HFF-Myc (cell line): ENCODE measurements around the gene MRPS33.

Experiments
- DNase-seq: peaks from one replicate; pipeline ENCODE4 v3.0.0-alpha.2; 2011; ENCODE audit warnings: low read depth; ENCODE audit errors: extremely low read depth
- H3K4me3 ChIP-seq: replicated peaks from 2 replicates; pipeline ENCODE4 v1.5.1; 2011; ENCODE audit warnings: low read depth, mild to moderate bottlenecking, control low read depth, low read length
- TF ChIP-seq, protein P1 (sequence below): IDR thresholded peaks from 2 replicates; pipeline ENCODE4 v1.5.1; 2012; ENCODE audit warnings: mild to moderate bottlenecking, low read depth, low read length, control low read depth; ENCODE audit errors: missing control alignments

The MRPS33 gene

DNA sequence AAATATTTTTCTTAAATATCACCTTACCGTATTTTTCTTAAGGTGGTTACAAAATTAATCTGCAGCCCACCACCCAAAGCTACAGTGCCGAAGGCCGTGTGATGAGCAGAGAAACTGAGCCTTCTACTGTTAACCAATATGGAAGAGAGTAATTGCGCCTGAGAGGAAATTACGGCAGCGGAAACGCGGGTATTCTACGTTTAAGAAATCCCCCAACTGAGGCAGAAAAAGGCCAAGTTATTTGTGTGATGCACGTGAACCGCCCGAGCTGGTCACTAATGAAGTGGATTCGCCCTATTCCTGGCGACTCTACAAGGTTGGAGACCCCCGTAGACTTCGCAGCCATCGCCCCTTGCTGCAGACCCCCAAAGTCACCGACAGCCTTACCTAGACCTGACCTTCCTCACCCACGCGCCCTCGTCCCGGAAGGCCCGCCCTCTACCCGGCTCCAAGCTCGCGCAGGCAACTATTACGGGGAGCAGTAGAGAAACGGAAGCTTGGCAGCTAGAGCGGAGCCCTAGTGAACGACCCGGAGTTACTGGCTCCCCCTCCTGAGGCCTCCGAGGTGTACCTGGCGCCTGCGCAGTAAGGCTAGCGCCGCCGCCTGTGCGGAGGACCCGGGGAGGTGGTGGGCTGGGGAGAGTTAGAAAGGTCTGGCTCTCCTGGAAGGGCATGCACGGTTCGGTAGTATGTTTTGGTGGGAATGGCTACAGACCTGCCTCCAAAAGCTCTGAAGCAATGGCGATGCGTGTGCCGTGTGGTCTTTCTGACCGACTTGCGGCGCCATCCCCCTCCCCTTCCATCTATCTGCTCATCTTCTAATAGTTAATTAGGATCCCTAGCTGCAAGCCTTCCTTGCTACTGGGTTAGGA, at the start of gene MRPS33:
TSS of gene MRPS33 (minus strand) at position 429 of the 872 bp plus-strand sequence. CDS start 4,319 bp downstream, outside the sequence.
- H3K4me3 ChIP-seq, result peak within 1 kb of the TSS; percentile 56
- TF ChIP-seq, protein P1, sequence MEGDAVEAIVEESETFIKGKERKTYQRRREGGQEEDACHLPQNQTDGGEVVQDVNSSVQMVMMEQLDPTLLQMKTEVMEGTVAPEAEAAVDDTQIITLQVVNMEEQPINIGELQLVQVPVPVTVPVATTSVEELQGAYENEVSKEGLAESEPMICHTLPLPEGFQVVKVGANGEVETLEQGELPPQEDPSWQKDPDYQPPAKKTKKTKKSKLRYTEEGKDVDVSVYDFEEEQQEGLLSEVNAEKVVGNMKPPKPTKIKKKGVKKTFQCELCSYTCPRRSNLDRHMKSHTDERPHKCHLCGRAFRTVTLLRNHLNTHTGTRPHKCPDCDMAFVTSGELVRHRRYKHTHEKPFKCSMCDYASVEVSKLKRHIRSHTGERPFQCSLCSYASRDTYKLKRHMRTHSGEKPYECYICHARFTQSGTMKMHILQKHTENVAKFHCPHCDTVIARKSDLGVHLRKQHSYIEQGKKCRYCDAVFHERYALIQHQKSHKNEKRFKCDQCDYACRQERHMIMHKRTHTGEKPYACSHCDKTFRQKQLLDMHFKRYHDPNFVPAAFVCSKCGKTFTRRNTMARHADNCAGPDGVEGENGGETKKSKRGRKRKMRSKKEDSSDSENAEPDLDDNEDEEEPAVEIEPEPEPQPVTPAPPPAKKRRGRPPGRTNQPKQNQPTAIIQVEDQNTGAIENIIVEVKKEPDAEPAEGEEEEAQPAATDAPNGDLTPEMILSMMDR, result peak; percentile 60

DNA sequence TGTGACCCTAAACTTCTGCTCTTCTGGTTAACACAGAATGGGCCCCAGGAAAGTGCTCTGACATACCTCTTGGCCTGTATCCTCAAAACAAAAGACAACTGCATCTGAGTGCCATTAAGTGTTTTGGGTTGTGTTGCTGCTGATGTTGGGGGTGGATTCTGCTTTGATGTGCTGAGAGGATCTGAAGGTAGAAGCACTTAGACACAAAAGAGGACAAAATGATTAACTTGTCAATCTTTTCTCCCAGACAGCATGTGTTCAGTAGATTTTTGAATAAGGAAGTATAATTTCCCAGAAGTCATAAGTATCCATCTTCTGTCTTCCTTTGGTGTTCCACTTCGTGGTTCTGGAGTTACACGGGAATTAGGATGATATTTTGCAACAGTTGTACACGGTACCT, 43.0 kb upstream of the MRPS33 start:
- TF ChIP-seq, protein P1, result no peak
- H3K4me3 ChIP-seq, result no peak overlapping the region
- no peak for DNase-seq

More for the DNA sequence above, at the start of gene MRPS33:
- peak; percentile 88 for DNase-seq

DNA sequence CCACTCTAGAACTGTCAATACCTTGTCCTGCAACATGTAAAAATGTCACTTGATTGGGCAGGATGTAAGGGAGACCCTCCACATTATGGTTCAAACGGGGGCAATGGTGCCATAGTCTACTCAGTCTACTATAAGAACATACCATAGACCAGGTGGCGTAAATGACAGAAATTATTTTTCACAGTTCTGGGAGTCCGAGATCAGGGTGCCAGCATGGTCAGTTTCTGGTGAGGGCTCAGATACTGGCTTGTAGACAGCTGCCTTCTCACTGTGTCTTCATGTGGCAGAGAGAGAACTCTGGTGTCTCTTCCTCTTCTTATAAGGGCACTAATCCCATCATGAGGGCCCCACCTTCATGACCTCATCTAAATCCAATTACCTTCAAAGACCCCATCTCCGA, 40.4 kb upstream of the MRPS33 start:
- TF ChIP-seq, protein P1, result no peak
- no peak for DNase-seq
- H3K4me3 ChIP-seq, result no peak overlapping the region

DNA sequence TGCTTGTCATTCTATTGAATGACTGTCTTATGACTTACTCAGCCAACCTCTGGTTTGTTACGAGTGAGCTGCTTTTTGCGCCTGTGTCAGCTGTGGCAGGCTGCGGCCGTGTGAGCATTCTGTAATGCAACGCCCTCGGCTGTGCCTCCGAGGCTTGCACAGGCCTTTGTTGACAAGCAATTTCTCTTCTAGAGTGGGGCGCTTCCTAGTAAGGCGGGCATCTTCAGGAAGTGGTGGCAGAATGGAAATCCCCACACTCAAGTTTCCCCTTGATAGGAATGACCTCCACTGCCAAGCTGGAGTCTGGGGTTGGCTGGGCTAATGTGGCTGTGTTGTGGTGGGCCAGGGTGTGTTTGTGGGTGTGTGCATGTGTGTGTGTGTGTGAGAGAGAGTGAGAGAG, 38.9 kb upstream of the MRPS33 start:
- TF ChIP-seq, protein P1, result no peak
- no peak for DNase-seq
- H3K4me3 ChIP-seq, result no peak overlapping the region

DNA sequence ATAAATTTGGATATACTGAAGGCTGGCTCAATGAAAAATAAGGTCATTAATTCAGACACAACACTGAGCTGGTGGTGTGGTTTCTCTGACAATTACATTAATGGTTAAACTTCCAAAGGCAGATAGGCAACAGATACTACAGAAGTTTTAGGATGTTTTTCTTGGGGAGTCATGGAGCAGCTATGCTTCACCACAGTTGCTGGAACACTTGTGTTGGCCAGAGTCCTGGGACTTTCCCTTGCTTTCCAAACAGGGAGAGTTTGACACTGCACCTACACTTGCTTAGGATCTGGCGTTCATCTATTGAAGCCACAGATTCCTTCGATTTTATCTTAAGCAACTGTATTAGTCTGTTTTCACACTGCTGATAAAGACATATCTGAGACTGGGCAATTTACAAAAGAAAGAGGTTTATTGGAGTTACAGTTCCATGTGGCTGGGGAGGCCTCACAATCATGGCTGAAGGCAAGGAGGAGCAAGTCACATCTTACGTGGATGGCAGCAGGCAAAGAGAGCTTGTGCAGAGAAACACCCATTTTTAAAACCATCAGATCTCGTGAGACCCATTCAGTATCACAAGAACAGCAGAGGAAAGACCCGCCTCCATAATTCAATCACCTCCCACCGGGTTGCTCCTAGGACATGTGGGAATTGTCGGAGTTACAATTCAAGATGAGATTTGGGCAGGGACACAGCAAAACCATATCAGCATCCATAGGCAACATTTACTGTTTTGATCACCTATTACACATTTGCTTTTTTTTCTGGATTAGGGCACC, 31.3 kb upstream of the MRPS33 start:
- no peak overlapping the region for H3K4me3 ChIP-seq
- no peak for DNase-seq
- TF ChIP-seq, protein P1, result no peak

DNA sequence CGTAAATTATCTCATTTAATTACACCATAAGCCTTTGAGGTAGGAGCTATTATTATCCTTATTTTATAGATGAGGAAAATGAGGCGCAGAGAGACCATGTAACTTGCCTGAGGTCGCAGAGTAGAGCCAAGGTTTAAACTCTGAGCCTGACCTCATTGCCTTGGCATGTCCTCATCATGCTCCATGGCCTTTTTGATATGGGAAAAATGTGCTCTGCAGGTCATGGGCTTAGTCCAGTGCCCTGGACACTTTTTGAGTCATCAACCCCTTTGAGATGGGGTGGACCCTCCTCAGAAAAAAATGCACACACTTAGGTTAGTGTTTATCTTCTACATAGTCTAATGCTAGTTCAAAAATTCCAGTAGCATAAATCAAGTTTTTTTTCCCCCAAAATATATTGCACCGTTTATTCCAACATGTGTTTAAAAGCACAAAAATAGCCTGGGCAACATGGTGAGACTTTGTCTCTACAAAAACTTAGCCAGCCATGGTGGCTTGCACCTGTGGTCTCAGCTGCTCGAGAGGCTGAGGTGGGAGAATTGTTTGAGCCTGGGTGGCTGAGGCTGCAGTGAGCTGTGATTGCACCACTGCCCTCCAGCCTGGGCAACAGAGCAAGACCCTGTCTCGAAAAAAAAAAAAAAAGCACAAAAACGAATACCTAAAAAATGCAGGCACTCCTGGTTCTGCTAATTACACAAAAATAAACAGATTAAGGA, 30.5 kb upstream of the MRPS33 start:
- DNase-seq, result no peak
- H3K4me3 ChIP-seq, result no peak overlapping the region
- TF ChIP-seq, protein P1, result no peak
